Measurements from ENCODE around the gene HP.

GRCh38 chr16:72068930-72069329, 14.6 kb downstream of the HP start:
- TF ChIP-seq CTCF (conservative IDR thresholded peaks at IDR 0.05; ENCODE audit: low read depth, low read length) (no peak), POLR2A (IDR thresholded peaks at IDR 0.05; ENCODE audit: low read depth, low read length) (no peak), RFX5 (IDR thresholded peaks at IDR 0.05; ENCODE audit: low read depth, low read length) (no peak), CEBPB (IDR thresholded peaks at IDR 0.05; ENCODE audit: low read depth, low read length) (no peak), SMC3 (IDR thresholded peaks at IDR 0.05; ENCODE audit: low read depth, low read length) (no peak), RAD21 (IDR thresholded peaks at IDR 0.05; ENCODE audit: low read length) (no peak), NFE2L2 (IDR thresholded peaks at IDR 0.05; ENCODE audit: low read depth, low read length) (no peak)

Measured in IMR-90 (cell line).